Lower lobe of right lung (tissue), 2 donors: ENCODE measurements around the gene ANKLE2. TPM values are rescaled to one million over a fixed set of nuclear protein-coding genes. Genes with fewer than 3 reads are reported as not detected.

Source experiments
- ATAC-seq, 2 donors: fragments of 200-7000 bp; cut with Tn5 transposase; one replicate each; pipeline ENCODE4 v1.9.1; 2020 to 2022; ENCODE audit warnings: mild to moderate bottlenecking in 2 of 2, moderate library complexity in 2 of 2
- DNase-seq: peaks from one replicate; pipeline ENCODE4 v3.0.0-alpha.2; 2020
- H3K27ac ChIP-seq: fragments of 200-600 bp; one replicate; pipeline ENCODE4 v1.8.0; 2022
- H3K27me3 ChIP-seq: fragments of 200-600 bp; one replicate; pipeline ENCODE4 v1.8.0; 2022; ENCODE audit warnings: low read depth
- H3K36me3 ChIP-seq: fragments of 200-600 bp; one replicate; pipeline ENCODE4 v1.8.0; 2022; ENCODE audit warnings: mild to moderate bottlenecking
- H3K4me1 ChIP-seq: fragments of 200-600 bp; one replicate; pipeline ENCODE4 v1.8.0; 2022
- H3K4me3 ChIP-seq: fragments of 200-600 bp; one replicate; pipeline ENCODE4 v1.8.0; 2022; ENCODE audit warnings: mild to moderate bottlenecking
- H3K9me3 ChIP-seq: fragments of 200-600 bp; one replicate; pipeline ENCODE4 v1.8.0; 2022
- CTCF ChIP-seq: fragments of 200-600 bp; IDR thresholded peaks from one replicate; pipeline ENCODE4 v1.8.0; 2022; ENCODE audit warnings: antibody characterized with exemption, mild to moderate bottlenecking
- intact Hi-C: fragments of 100-400 bp; cut with DNase I; formaldehyde crosslinking; loops from one replicate; pipeline ENCODE4 v1.11.0; 2022
- total RNA-seq: library from RNA; stranded (reverse); fragmentation: NEBNext Ultra II Directional; extraction: Animal tissue kit (Norgen Biotek cat#: 25700); gene quantifications from one replicate; pipeline ENCODE4 v1.2.1, GENCODE V29; 2021
- donor health status: DM: no; HTN: yes; CAD: no; lungs with severe emphysema.

ANKLE2 gene
- total RNA-seq, 1 donor from 2014 or later: 49.6 TPM

GRCh38 chr12:132690112-132690511 is 71.5 kb downstream of the ANKLE2 start:
- no peak overlapping the region for H3K4me3 ChIP-seq
- ATAC-seq: no peak
- no peak overlapping the region for H3K27ac ChIP-seq
- TF ChIP-seq CTCF: no peak
- intact Hi-C loops: no loop called here
- no peaks in the 10 kb centered on the region for H3K9me3 ChIP-seq
- no peaks in the 10 kb centered on the region for H3K27me3 ChIP-seq
- no peak for DNase-seq
- H3K4me1 ChIP-seq: peaks cover 14% of the 10 kb centered on the region
- no peaks in the 10 kb centered on the region for H3K36me3 ChIP-seq

- no peaks in the 10 kb centered on the region for H3K36me3 ChIP-seq
- no peak for DNase-seq
- no peak for TF ChIP-seq CTCF
- H3K4me3 ChIP-seq: no peak overlapping the region
- H3K9me3 ChIP-seq: no peaks in the 10 kb centered on the region
- H3K27ac ChIP-seq: no peak overlapping the region
- intact Hi-C loops: no loop called here
- H3K4me1 ChIP-seq: peaks cover 14% of the 10 kb centered on the region
- H3K27me3 ChIP-seq: no peaks in the 10 kb centered on the region
- no peak for ATAC-seq
Measured at GRCh38 chr12:132689227-132689626, 72.4 kb downstream of the ANKLE2 start.

GRCh38 chr12:132687211-132688164 is 74.1 kb downstream of the ANKLE2 start, which contains the start of the genes POLE and PXMP2:
Gene POLE (minus strand): TSS chr12:132687342. CDS start chr12:132687315, 27 bp downstream.
Gene PXMP2 (plus strand): TSS chr12:132687587. CDS start chr12:132687671, 84 bp downstream.
- intact Hi-C loops: no loop called here

GRCh38 chr12:132686825-132687210 is 74.8 kb downstream of the ANKLE2 start:
- no peak for TF ChIP-seq CTCF
- Histone ChIP-seq H3K36me3 (no peaks in the 10 kb centered on the region), H3K27ac (peak overlapping the region; percentile 62), H3K9me3 (no peaks in the 10 kb centered on the region), H3K4me1 (peaks cover 14% of the 10 kb centered on the region), H3K27me3 (no peaks in the 10 kb centered on the region), H3K4me3 (peak overlapping the region; percentile 77)
- ATAC-seq (peak; percentile 1 to 76), DNase-seq (peak; percentile 55)
- intact Hi-C loops: no loop called here

More at GRCh38 chr12:132687211-132688164, 74.1 kb downstream of the ANKLE2 start, which contains the start of the genes POLE and PXMP2:
- Histone ChIP-seq H3K27me3 (no peaks in the 10 kb centered on the region), H3K36me3 (no peaks in the 10 kb centered on the region), H3K9me3 (no peaks in the 10 kb centered on the region), H3K4me1 (peaks cover 14% of the 10 kb centered on the region), H3K27ac (peak within 1 kb of the TSS; percentile 62), H3K4me3 (peak within 1 kb of the TSS; percentile 77)
- peak; percentile 97 for DNase-seq
- ATAC-seq: peak; percentile 100
- no peak for TF ChIP-seq CTCF

- ATAC-seq: no peak
- Histone ChIP-seq H3K4me1 (peaks cover 14% of the 10 kb centered on the region), H3K4me3 (no peak overlapping the region), H3K27ac (no peak overlapping the region), H3K27me3 (no peaks in the 10 kb centered on the region), H3K36me3 (no peaks in the 10 kb centered on the region), H3K9me3 (no peaks in the 10 kb centered on the region)
- no peak for DNase-seq
- no peak for TF ChIP-seq CTCF
- intact Hi-C loops: no loop called here
Measured at GRCh38 chr12:132685400-132685799, 76.2 kb downstream of the ANKLE2 start.
